Germinal center (tissue), 1 donor: ENCODE results near the gene TRMU.
"Not testable (repeated sequence)": the region's sequence is repeated elsewhere in the genome, so short reads cannot be mapped to it uniquely, and the experiment has no call there.

Experiments
- DNase-seq: peaks from one replicate; pipeline ENCODE4 v3.0.0; 2012; ENCODE audit warnings: mixed read lengths, low spot score

The TRMU gene

DNA sequence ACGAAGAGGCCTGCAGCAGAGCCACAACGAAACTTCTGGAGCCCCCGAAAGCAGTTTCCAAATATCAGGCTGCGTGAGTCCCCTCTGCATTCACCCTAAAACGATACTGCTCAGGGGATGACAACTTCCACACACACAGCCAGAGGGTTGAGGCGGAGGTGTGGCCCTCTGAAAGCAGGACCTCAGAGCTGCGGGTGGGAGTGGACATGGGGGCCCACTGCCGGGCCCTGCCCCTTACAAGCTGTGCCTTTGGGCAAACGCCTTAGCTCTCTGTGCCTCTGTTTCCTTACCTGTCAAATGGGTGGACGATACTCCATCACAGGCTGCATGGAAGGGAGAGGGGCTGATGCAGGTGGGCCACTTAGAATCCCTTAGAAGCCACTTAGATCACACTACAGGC, 53.1 kb downstream of the TRMU start:
- DNase-seq, result no peak

DNA sequence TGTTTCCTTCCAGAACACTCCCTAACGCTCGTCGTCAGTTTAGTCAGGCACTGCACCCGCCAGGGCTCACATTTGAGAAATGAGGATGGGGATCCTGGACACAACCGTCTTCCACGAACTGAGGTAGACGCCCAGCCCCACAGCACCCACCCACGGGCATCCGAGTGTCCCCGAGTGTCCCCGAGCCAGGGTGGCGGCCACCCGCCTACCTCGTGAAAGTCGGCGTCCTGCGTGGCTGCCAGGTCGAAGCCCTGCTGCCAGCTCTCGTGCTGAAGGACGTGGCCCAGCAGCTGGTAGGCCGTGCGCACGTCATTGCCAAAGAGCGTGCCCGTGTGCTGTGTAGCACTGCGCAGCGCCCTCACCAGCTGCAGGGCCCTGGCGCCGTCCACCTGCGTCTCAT, 53.6 kb downstream of the TRMU start:
- DNase-seq, result no peak

DNA sequence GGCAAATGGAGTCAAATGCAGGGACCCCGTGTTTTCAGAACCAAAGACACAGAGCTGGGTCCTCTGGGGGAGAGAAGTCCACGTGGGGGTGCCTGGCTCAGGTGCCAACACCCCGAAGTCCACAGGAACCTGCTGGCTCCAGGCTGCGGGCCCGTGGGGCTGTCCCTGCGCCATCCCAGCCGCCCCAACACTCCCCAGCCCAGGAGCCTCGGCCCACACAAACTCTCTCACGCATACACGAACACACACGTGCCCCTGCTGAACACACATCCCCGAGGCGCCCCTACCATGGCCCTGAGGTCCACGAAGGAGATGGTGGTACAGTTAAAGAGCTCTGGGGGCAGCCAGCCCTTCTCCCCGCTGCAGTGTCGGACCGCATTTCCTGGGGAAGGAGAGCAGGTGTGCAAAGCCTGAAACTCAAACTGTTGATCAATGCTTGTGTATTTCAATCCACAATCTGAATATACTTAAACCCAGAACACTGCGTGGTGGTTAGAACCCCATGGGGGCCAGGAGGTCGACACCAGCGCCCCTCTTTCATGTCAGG, 54.7 kb downstream of the TRMU start:
- DNase-seq, result no peak

DNA sequence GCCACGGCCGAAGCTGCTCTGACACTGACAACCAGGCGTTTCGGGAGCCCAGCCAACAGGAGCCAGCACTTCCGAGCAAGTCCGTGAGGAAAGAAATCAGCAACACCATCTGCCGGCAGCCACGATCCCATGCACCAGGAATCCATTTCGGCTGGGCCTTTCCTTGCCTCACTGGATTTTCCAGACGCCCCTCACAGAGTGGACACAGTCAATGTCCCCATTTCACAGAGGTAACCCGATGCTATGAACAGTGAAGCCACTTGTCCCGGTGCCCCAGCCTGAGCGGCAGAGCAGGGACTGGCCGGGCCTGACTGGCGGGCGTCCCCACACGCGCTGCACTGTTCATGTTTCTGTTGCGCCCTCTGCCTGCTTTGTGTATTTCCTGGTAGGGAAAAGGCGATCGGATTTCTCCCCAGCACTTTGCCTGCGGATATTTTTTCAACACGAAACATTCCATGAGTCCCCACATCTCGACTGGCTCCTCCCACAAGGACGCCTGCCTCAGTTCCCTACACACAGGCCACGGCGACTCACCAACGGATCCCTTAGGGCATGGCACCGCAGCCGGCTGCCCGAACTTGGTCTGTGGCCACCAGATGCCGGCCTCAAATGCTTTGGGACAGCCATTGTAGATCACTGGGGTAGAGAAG, 55.3 kb downstream of the TRMU start:
- no peak for DNase-seq

DNA sequence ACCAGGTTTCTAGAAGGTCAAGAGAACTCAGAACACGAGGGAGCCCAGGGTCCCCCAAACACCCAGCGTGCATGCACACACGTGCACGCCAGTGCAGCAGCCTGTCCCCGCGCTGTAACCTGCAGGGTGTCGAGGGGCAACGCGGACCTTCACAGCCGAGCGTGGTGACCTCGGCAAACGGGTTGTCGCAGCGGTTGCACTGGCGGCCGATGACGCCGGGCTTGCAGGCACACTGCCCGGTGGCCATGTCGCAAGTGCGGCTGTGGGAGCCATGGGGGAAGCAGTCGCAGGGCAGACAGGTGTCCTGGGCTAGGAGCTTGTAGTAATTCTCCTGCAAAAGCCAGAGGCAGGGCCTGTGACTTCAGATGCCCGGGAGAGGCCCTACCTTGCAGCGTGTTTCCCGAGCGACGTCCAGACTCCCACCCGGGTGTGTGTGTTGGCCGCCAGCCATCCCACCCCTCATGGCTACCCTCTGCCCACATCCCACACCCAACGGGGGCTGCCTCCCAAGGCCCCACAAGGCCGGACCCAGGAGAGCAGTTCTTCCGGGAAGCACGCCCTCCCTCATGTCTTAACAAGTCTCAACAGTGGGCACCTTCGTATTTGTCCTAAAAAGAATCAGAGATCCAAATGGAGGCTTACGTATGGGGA, 56.1 kb downstream of the TRMU start:
- DNase-seq, result no peak

DNA sequence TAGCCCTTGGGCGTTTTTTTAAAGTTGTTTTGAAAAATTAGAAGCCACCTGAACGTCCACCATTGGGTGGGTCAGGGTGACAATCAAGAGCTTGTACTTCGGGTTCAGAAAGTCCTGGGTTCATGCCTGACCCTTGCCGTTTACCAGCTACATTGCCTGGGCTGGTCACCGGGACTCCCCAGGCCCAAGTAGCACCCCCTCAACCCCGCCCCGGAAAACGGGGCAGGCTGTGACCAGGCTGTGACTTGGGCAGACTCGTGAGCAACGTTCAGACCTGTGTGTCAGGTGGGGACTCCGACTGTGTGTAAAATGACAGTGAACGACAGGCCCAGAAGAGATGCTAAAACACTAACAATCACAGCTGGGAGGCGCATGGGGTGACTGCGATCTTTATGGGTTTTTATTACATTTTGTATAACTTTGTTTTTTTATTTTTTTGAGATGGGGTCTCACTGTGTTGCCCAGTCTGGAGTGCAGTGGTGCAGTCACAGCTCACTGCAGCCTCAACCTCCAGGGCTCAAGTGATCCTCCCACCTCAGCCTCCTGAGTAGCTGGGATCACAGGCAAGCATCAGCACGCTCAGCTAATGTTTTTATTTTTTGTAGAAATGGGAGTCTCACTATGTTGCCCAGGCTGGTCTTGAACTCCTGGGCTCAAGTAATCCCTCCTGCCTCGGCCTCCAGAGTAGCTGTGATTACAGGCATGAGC, 56.8 kb downstream of the TRMU start:
- DNase-seq, result no peak

DNA sequence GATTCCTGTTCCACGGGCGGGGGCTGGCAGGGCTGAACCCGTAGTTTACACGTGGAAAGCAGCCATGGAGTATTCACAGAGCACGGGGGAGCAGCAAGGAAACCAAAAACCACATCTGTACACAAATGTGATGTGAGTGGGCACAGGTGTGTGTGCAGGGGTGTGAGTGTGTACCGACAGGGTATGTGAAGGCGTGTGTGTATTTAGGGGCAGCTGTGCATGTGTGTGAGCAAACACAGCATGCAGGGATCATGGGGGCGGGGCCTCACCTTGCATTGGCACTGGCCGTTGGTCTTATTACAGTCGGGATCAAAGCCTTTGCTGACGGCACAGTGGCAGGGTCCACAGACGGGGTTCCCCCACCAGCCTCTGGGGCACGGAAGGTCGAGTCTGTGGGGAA, 58.4 kb downstream of the TRMU start:
- DNase-seq, result no peak

DNA sequence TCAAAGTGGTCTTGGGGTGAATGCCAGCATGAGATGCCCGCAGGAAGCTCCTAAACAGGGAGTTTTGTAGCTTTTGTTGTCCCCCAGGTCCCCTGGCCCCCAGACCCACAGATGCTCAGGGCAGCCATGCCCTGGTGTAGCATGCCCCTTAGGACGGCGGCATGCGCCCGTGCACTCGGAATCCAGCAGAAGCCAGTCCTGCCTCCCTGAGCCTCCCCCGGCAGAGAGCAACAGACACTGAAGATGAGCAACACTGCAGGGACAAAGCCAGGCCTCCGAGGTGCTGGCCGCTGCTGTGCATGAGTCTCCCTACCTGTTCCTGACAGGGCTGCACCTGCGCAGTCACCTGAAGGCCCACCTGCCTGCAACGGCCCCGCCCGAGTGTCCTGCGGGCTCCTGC, 59.1 kb downstream of the TRMU start:
- DNase-seq, result no peak

DNA sequence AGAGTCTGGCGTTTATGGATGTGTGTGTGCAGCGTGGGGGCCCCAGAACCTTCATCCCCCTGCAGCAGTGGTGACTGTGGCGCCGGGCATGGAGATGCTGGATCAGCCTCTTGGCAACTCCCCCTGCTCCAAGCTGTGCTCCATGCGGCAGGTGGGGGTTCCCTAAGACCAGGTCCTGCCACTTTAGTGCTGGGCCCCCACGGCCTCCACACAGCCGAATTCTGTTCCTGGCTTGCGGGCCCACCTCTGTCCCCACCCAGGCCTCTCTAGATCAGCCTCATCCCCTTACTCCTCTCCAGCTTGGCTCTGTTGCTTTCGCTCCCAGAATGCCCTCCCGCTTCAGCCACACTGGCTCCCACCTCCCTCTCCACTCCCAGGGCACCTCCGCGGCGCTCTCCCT, 59.6 kb downstream of the TRMU start:
- no peak for DNase-seq

DNA sequence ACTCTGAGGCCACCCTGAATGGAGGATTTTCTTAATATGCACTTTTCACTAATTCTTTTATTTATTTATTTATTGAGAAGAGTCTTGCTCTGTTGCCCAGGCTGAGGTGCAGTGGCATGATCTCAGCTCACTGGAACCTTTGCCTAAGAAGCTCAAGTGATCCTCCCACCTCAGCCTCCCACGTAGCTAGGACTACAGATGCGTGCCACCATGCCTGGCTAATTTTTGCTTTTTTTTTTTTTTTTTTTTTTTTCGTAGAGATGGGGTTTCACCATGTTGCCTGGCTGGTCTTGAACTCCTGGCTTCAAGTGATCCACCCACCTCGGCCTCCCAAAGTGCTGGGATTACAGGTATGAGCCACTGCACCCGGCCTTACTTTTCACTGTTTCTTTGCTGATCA, 61.5 kb downstream of the TRMU start:
- DNase-seq, result not testable (repeated sequence)

DNA sequence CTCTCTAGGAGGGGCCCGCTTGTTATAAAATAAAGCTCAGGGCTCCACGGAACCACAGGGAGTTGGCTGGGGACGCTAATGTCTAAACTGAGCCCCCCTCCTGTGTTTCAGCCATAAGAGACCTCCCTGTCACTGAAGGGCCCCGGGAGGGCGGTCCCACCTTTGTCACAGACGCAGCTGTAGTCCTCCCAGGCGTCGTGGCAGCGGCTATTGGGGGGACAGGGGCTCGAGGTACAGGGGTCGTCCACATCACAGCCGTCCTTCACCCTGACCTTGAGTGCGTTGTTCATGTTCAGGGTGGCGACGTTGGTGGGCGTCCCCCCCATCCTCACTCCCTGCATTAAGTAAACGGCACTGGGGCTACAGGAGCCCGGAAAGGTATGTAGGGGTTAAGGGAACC, 62.0 kb downstream of the TRMU start:
- no peak for DNase-seq

DNA sequence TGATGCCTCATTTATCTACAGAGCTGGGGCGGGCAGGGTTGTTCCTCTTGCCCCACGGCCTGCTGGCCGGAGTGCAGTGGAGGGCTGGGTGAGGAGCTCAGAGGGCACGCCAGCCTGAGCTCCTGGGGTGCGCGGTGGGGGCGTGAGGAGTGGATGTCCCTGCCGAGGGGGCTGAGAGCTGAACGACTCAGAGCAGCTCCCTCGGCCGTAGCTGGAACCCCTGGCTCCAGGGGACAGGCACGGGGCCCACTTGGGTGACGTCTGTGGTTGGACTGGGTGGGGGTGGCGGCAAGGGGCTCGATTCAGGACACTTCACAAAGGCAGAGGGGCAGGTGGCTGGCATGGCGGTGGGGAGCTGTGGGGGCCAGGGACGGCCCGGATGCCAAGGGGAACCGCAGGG, 62.4 kb downstream of the TRMU start:
- DNase-seq, result no peak

DNA sequence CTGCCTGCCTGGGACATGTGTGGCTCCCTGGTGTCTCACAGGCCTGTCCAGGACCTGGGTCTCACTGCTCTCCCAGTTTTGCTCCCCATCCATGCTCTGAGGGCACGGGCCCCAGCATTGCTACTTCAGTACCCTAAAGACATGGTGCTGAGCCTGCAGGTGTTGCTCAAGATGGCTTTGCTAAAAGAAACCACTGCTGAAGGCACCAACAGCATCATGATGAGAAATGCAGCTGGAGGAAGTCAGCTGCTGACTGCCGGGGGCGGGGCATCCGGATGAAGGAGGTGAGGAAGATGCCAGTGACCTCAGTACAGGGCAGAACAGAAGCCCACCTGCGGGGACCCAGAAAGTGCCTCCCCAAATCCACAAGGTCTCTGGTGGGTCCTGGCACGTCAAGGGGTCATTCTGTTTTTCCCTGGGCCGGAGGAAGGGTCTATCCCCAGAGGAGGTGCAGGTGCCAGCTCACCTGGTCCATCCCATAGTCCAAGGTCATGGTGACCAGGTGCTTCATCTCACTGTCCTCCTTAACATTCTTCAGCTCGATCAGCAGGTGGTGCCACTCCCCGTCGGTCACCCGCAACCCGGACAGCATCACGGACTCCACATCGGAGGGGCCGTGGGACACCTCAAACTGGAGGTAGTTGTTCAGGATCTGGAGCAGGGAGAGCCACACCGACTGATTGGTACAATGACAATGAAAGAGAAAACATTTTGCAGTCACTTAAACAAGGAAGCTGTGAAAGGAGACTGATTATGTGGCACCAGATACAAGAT, 63.9 kb downstream of the TRMU start:
- DNase-seq, result no peak

DNA sequence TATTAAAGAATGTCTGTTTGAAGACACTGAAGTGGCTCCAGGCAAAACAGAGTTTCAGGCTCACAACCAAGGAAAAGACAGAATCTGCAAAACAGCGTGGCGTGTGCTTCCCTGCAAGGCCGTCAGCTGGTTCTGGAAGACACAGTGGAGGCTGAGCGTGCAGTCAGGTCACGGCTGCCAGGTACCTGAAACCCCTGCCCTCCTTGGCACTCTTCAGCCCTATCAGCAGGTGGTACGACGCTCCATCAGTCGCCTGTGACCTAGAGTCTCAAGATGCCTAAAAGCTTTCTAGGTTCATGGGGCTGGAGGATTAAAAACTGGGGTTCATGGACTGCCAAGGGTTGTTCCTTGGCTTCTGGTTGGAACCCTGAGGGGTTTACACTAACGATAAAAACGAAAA, 65.9 kb downstream of the TRMU start:
- no peak for DNase-seq

DNA sequence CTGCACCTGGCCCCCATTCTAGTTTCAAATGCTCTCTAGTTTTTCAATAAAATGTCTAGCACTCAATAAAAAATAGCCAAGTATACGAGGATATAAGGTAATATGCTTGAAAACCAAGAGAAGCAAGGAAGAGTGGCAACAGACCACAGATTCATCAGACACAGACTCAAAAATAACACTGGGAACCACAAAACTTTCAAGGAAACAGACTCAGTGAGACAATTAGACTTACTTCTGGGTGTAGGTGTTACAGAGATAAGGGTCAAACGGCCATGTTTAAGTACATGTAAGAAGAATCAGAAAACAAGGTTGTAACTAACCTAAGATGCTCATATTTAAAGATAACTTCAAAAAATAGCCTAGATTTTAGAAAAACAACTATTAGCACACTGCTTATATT, 67.0 kb downstream of the TRMU start:
- no peak for DNase-seq

DNA sequence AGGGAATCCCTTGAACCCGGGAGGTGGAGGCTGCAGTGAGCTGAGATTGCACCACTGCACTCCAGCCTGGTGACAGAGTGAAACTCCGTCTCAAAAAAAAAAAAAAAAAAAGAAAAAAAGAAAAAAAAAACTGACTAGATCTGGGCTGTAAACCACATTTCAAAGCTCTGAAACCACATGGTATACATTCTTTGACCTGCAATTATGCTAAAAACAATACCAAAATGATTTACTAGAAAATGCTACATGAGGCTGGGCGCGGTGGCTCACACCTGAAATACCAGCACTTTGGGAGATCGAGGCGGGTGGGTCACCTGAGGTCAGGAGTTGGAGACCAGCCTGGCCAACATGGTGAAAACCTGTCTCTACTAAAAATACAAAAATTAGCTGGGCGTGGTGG, 68.4 kb downstream of the TRMU start:
- not testable (repeated sequence) for DNase-seq

DNA sequence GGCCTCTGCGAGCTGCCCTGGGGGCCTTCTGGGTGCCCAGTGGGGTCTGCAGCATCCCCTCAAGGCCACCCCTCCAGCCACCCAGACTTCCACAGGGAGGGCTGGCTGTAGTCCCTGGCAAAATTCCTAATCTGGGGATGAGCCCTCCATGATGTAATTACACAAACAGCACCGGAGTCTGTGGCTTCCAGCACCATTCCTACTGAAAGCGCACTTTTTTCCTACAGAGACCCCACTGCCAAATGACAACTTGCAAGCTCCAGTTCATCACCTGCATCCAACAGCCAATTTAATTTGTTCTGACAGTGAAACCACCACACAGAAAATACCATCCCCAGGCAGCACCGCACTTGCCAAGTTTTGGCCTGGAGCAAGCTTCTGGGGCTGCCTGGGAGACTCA, 70.4 kb downstream of the TRMU start:
- DNase-seq, result no peak

DNA sequence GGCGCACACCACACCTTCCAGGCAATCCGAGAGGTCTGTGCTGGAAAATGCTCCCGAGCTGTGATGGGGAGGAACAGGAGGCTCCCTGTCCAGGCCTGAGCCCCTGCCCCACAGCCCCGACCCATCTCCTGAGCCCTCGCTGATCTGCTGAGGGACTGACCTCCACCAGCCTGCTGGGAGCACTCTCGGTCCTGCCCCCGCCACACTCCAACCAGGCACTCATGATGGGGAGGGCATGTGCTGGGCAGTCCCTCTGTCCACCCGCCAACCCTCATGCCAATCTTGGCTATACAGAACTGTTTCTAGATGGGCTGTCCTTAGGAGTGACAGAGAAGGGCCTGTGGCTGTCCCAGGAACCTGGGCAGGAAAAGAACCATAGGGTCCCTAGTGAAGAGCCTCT, 70.8 kb downstream of the TRMU start:
- no peak for DNase-seq

DNA sequence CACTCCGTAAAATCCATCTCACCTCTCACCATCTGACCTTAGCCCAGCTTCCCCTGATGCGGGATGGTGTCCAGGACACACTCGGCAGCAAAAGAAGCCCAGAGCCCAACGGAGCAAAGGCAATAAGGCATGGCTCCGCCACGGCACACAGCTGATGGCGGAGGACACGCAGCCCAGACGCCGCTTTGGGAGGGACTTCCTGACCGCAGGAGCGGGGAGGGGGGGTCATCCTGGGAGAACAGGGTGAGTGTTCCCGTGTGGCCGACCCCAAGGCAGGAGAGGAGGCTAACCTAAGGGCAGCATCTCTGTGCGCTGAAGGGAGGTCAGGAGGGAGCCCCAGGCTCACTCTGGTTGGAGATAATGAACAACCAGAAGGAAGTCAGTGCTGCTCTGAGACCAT, 71.3 kb downstream of the TRMU start:
- DNase-seq, result no peak
